ENCODE results near the gene TMCC1.
"Not testable (repeated sequence)": the region's sequence is repeated elsewhere in the genome, so short reads cannot be mapped to it uniquely, and the experiment has no call there.

Gene TMCC1

DNA sequence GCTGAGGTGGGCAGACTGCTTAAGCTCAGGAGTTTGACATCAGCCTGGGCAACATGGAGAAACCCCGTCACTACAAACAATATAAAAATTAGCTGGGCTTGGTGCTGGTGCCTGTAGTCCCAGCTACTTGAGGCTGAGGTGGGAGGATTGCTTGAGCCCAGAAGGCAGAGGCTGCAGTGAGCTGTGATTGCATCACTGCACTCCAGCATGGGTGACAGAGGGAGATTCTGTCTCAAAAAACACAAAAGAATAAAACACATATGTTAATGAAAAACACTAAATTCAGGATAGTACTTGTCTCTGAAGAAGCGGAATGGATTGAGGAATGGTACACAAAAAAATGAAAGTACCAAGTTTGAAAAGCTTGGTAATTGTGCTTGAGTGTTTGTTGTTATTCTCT lies 159.1 kb downstream of the TMCC1 start:
- no peak for DNase-seq (ENCODE audit: extremely low read depth in 1 of 2, low read depth in 1 of 2)

GRCh38 chr3:129732200-129732876 lies 161.2 kb downstream of the TMCC1 start:
- no peak for DNase-seq (ENCODE audit: extremely low read depth in 1 of 2, low read depth in 1 of 2)

- no peak for DNase-seq (ENCODE audit: extremely low read depth in 1 of 2, low read depth in 1 of 2)
Measured at GRCh38 chr3:129727707-129728106, 165.8 kb downstream of the TMCC1 start.

- no peak for DNase-seq (ENCODE audit: extremely low read depth in 1 of 2, low read depth in 1 of 2)
Measured at GRCh38 chr3:129723558-129724324, 169.8 kb downstream of the TMCC1 start.

DNA sequence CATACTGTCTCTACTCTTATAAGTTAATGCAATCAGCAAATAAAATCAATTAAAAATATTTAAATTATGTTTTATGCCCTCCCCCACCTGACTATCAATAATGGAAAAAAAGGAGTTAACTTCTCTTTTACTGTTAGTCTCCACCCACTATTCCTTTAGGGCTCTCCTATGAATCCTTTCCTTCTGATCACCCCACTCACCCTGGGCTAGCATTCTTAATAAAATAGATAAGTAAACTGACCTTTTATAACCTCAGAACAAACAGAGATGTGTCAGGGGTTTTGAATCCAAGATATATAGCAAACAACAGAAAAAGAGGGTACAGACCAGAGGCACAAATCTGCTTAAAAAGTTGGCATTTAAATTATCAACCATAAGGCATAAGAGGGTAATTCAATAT lies 171.0 kb downstream of the TMCC1 start:
- no peak for DNase-seq (ENCODE audit: extremely low read depth in 1 of 2, low read depth in 1 of 2)

DNA sequence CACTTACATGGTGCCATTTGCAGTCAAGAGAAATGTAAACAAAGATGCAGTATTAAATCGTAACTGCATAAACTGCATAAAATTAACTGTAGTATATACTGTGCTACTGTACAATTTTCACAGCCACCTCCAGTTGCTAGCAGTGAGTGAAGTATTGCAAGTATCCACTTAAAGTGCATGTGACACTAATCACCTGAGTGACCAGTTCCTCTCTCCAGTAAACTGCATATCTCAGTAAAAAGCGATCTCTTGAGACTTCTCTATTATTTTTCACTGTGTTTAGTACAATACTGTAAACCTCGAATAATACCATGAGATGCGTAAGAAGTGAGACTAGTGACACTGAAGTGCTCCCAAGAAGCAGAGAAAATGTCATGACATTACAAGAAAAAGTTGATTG lies 175.3 kb downstream of the TMCC1 start:
- DNase-seq (ENCODE audit: extremely low read depth in 1 of 2, low read depth in 1 of 2): no peak

DNA sequence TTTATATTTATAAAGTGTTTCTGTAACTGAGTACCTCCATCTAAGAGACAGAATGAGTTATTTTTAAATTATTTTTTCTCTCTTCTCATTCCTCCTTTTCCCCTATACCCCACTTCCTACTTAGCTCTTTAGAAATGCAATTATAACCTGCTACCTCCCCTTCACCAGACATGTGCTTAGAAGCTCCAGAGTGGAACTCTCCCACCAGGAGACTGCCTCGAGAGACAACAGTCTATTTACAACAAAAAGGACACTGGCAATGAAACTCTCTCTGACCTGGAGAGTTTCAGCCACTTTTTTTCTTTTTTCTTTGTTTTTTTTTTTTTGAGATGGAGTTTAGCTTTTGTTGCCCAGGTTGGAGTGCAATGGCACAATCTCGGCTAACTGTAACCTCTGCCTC lies 177.7 kb downstream of the TMCC1 start:
- DNase-seq (ENCODE audit: extremely low read depth in 1 of 2, low read depth in 1 of 2): no peak

GRCh38 chr3:129708328-129708861 lies 185.1 kb downstream of the TMCC1 start:
- DNase-seq (ENCODE audit: extremely low read depth in 1 of 2, low read depth in 1 of 2): no peak

DNA sequence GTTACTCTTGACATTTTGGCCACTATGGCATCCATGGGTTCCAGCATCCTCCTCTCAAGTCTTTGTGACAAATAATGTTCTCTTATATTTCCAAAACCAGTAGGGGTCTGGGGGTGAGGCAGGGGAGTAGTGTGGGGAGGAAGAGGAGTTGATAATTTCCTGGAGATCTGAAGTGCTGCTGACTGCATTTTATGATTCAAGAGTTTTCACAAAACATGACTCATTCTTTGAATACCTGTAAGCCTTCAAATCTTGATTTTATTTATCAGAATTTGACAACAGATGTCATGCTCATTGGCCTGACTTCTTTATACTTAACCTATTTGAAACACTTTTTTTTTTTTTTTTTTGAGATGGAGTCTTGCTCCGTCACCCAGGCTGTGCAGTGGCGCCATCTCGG lies 188.2 kb downstream of the TMCC1 start:
- no peak for DNase-seq (ENCODE audit: extremely low read depth in 1 of 2, low read depth in 1 of 2)

DNA sequence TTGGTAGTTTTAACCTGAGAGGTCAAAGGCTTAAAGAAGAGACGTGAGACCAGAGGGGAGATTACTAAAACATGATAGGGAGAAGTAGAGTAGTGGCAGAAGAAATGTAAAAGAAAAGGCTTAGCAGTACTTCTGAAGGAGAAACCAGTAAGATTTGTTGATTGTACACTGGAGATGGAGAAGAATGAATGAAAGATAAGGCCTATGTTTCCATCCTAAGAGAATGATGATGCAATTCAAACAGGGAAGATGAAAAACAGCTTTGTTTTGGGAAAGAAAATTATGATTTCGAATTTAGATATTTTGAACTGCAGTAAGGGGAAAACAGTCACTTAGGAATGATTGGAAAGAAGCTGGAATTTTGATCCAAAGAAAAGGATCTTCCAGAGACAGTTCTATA lies 189.6 kb downstream of the TMCC1 start:
- no peak for DNase-seq (ENCODE audit: extremely low read depth in 1 of 2, low read depth in 1 of 2)

GRCh38 chr3:129702934-129703712 lies 190.4 kb downstream of the TMCC1 start:
- no peak for DNase-seq (ENCODE audit: extremely low read depth in 1 of 2, low read depth in 1 of 2)

GRCh38 chr3:129701161-129701560 lies 192.3 kb downstream of the TMCC1 start:
- no peak for DNase-seq (ENCODE audit: extremely low read depth in 1 of 2, low read depth in 1 of 2)

DNA sequence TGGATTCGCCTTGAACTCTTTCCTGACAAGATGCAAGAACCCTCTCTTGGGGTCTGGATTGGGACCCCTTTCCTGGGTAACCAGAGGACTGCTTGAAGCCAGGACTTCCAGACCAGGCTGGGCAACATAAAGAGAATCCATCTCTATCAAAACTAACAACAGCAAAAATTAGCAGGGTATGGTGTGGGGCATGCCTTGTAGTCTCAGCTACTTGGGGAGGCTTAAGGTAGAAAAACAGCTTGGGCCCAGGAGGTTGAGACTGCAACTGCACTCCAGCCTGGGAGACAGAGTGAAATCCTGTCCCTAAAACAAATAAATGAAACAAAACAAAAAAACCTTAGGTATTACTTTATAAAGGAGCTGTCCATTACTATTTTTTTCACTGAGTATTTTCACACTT lies 193.9 kb downstream of the TMCC1 start:
- DNase-seq (ENCODE audit: extremely low read depth in 1 of 2, low read depth in 1 of 2): no peak

DNA sequence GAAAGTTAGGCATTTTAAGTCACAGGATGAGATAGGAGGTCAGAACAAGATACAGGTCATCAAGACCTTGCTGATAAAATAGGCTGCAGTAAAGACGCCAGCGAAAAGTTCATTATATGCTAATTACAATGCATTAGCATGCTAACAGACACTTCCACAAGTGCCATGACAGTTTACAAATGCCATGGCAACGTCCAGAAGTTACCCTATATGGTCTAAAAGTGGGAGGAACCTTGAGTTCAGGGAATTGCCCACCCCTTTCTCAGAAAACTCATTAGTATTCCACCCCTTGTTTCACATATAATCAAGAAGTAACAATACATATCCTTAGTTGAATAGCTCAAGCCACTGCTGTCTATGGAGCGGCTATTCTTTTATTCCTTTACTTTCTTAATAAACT lies 194.3 kb downstream of the TMCC1 start:
- no peak for DNase-seq (ENCODE audit: extremely low read depth in 1 of 2, low read depth in 1 of 2)

GRCh38 chr3:129697229-129697969 lies 196.1 kb downstream of the TMCC1 start:
- DNase-seq (ENCODE audit: extremely low read depth in 1 of 2, low read depth in 1 of 2): no peak

- DNase-seq (ENCODE audit: extremely low read depth in 1 of 2, low read depth in 1 of 2): not testable (repeated sequence)
Measured at GRCh38 chr3:129696430-129696829, 197.1 kb downstream of the TMCC1 start.

- no peak for DNase-seq (ENCODE audit: extremely low read depth in 1 of 2, low read depth in 1 of 2)
Measured at GRCh38 chr3:129695230-129695629, 198.3 kb downstream of the TMCC1 start.

GRCh38 chr3:129694228-129694627 lies 199.3 kb downstream of the TMCC1 start:
- no peak for DNase-seq (ENCODE audit: extremely low read depth in 1 of 2, low read depth in 1 of 2)

GRCh38 chr3:129692743-129693142 lies 200.8 kb downstream of the TMCC1 start:
- no peak for DNase-seq (ENCODE audit: extremely low read depth in 1 of 2, low read depth in 1 of 2)

DNA sequence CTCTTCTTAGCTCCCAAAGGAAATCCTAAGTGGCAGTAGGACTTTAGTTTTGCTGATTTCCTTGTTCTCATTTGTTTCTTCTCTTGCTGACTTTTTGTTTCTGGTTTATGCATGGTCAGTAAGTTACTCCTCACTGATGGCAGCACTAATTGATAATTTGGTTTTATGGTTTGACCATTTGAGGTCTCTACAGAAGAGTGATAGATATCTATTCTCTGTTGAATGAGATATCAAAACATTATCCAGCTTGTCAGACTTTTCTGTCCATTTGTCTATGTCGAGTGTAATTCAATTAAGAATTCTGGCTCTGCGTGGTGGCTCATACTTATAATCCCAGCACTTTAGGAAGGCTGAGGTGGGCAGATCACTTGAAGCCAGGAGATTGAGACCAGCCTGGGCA lies 202.5 kb downstream of the TMCC1 start:
- DNase-seq (ENCODE audit: extremely low read depth in 1 of 2, low read depth in 1 of 2): no peak

- no peak for DNase-seq (ENCODE audit: extremely low read depth in 1 of 2, low read depth in 1 of 2)
Measured at GRCh38 chr3:129690406-129690805, 203.1 kb downstream of the TMCC1 start.

All from activated CD8-positive, alpha-beta memory T cell treated with anti-CD3 and anti-CD28 coated beads for 1 hour (primary cell).